ENCODE data around the gene HACL1. TPM values are rescaled to one million over a fixed set of nuclear protein-coding genes. Genes with fewer than 3 reads are reported as not detected.

The HACL1 gene
- total RNA-seq = 14.6 and 21.1 TPM in 2 replicates

DNA sequence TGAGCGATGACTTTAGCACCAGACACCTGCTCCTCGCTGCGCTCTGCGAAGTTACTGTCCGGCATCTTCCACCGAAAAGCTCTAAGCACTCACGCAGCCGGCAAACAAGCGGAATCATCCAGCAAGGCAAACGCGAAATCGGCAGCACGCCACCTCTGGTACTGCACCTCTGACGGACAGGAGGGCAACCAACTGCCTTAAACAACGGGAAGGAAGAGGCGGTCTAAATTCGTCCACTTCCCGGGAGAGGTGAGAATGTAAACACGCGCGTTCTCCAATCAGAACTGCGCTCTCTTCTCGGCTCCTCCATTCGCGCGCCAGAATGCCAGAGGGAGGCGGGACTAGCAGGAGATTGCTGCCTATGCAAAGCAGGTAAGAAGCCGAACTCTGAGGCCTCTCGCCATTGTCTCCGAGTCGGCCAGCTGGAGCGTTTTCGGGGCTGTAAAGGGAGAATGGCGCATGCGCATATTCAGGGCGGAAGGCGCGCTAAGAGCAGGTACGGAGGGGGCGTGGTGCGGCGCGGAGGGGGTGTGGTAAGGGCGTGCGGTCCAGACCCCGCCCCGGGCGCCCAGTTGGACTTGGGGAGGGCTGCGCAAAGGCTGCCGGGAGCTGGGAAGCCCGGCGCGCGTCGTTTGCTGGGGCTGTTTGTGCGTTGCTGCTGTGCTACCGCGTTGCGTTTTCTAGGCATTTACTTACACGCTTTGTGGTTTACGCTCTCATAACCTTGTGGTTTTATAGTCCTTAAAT lies at the start of gene HACL1, which contains the start of gene BTD:
Gene HACL1 (minus strand): TSS at position 171 of the 747 bp plus-strand sequence. CDS start 106 bp downstream, at position 65.
Gene BTD (plus strand): TSS at position 347 of the 747 bp plus-strand sequence. CDS start 33,695 bp downstream, outside the sequence.

DNA sequence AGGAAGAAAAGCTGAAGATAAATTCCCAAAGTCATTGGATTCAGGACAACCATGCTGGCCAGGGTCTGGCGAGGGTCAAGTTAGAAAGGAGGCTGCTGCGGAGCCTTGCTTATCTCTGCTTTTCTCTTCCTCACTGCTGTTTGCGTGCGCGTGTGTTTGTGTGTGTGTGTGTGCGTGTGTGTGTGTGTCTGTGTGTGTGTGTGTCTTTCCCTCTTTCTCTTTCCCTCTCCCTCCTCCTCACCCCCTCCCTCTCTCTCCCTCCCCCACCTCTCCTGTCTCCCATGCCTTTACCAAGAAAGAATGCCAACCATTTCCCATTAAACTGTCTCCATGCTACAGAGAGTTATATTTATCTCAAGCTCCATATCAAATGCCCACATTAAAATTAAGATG lies 79.8 kb downstream of the HACL1 start, which contains the start of gene COLQ:
Gene COLQ (minus strand): TSS at position 134 of the 393 bp plus-strand sequence. CDS start 81 bp downstream, at position 53.

Other genes starting within 250 kb of the HACL1 start
- gene METTL6, start 174.0 kb downstream of the HACL1 start, total RNA-seq = 27.1 and 34.7 TPM in 2 replicates
- 25.4 and 26.1 TPM in 2 replicates for gene EAF1, start 174.0 kb downstream of the HACL1 start, total RNA-seq
- 0.23 and 0.30 TPM in 2 replicates for gene COLQ, start 79.9 kb downstream of the HACL1 start, total RNA-seq
- 28.3 and 57.0 TPM in 2 replicates for gene BTD, start 176 bp upstream of the HACL1 start, total RNA-seq
- gene ANKRD28, start 196.4 kb upstream of the HACL1 start, total RNA-seq = 70.1 and 87.8 TPM in 2 replicates

Data from smooth muscle cell of the umbilical artery (primary cell).